Motor neuron (in vitro differentiated cells): ENCODE data around the gene KLF16. TPM values are rescaled to one million over a fixed set of nuclear protein-coding genes. Genes with fewer than 3 reads are reported as not detected.

Experiments used
- ATAC-seq, 8 experiments: fragments of 200-7000 bp; cut with Tn5 transposase; replicated peaks in 6 of 8; 2 replicates each; pipeline ENCODE4 v1.8.0; 2021; ENCODE audit warnings: mild to moderate bottlenecking in 8 of 8, moderate library complexity in 8 of 8
- H3K27ac ChIP-seq, 2 donors: fragments of 250-450 bp; sonication (Bioruptor Pico); 2 replicates each; pipeline ENCODE4 v1.9.0; 2021; ENCODE audit warnings: antibody characterized with exemption in 2 of 2, mild to moderate bottlenecking in 2 of 2, moderate library complexity in 1 of 2
- H3K4me1 ChIP-seq, 2 donors: fragments of 250-450 bp; sonication (Bioruptor Pico); replicated peaks in 1 of 2; 2 replicates each; pipeline ENCODE4 v1.6.1; 2021; ENCODE audit warnings: antibody characterized with exemption in 2 of 2, mild to moderate bottlenecking in 2 of 2, moderate library complexity in 1 of 2
- H3K4me3 ChIP-seq, 5 donors: fragments of 250-450 bp; sonication (Bioruptor Pico); 2 replicates each; pipeline ENCODE4 v1.9.0; 2021; ENCODE audit warnings: antibody characterized with exemption in 5 of 5, mild to moderate bottlenecking in 5 of 5, moderate library complexity in 4 of 5
- WGBS, 10 experiments: fragments of 450-650 bp; shearing (Covaris generic); methylation state at CpG; one replicate each; pipeline ENCODE4 v1.0.0; 2022; 5-methylcytosine and 5-hydroxymethylcytosine counted together
- in situ Hi-C, 9 experiments: fragments of 400-800 bp; cut with MboI; loops; one replicate each; pipeline ENCODE4 v1.15.0; 2021; ENCODE audit warnings: low sequenced_read_pairs in 9 of 9, low pct_unique_long_range_greater_than_20kb in 2 of 9; ENCODE audit not compliant: unreplicated experiment in 9 of 9
- total RNA-seq, 8 experiments: library from RNA; unstranded; fragments of 300-600 nt; gene quantifications; 2 replicates each; pipeline versions ENCODE4 v1.2.3 to v1.2.4, GENCODE V29; 2022

The KLF16 gene
- total RNA-seq, 8 experiments from 2014 or later: 2.7 to 18.6 (median 4.6) TPM

GRCh38 chr19:1807695-1808394 lies 55.5 kb downstream of the KLF16 start:
- ATAC-seq: no peak
- H3K4me3 ChIP-seq: no peak overlapping the region
- H3K4me1 ChIP-seq: peaks cover 0 to 1% of the 10 kb centered on the region in 2 donors
- H3K27ac ChIP-seq: no peak overlapping the region
- WGBS, 10 experiments: 60 to 100% (median 95%) methylated on average over 1 to 7 of the region's 30 CpGs; no CpG with 5 or more reads in 6 of the 10 experiments
- in situ Hi-C loops: loop anchor here in 1 of 9 experiments (25.0 kb wide), 1 partner anchor 271 kb away; no protein-coding TSS in a partner anchor

GRCh38 chr19:1807030-1807694 lies 56.2 kb downstream of the KLF16 start:
- no CpG with 5 or more reads among the region's 28 CpGs for WGBS, 10 experiments
- Histone ChIP-seq H3K4me1 (no peaks in the 10 kb centered on the region), H3K4me3 (no peak overlapping the region), H3K27ac (no peak overlapping the region)
- in situ Hi-C loops: loop anchor here in 1 of 9 experiments (25.0 kb wide), 1 partner anchor 270 kb away; no protein-coding TSS in a partner anchor
- ATAC-seq: no peak

DNA sequence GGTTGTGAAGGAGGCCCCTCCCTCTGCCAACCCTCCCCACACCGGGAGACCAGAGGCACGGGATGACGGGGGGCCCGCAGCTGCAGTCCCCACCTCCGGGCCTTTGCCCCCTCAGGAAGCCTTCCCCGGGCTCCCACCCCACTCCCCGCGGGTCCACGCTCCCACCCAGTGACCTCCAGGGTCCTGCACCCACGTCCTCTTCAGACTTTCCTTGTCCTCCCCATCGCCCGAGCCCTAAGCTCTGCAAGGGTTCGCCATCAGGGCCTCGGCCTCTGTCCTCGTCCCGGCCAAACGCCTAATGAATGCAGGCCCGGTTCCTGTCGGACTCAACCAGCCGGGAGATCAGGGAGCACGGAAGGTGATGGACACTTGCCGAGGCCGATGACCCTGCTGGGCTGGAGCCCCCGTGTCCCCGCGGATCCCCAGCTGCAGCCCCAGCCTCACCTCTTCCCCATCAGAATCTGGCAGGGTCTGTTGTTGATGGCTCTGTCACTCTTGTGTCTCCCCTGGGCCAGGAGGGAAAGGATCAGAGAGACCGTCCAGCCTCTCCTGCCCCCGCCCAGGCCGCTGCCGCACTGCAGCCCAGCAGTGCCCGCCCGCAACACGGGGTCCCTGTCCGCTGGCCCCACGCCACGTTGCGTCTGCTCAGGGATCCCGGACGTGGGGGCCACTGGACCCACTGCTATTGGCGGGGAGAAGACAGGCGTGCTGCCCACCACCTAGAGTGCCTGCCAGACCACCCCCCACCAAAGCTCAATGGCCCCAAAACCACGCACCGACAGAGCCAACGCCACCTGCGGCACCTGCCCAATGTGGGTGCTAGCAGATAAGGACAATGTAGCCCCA lies 57.0 kb downstream of the KLF16 start:
- in situ Hi-C loops: loop anchor here in 1 of 9 experiments (25.0 kb wide), 1 partner anchor 269 kb away; no protein-coding TSS in a partner anchor
- H3K4me3 ChIP-seq: no peak overlapping the region
- no peak overlapping the region for H3K27ac ChIP-seq
- WGBS, 10 experiments: 90 to 100% methylated on average over 1 to 4 of the region's 45 CpGs; no CpG with 5 or more reads in 8 of the 10 experiments
- no peaks in the 10 kb centered on the region for H3K4me1 ChIP-seq
- no peak for ATAC-seq

DNA sequence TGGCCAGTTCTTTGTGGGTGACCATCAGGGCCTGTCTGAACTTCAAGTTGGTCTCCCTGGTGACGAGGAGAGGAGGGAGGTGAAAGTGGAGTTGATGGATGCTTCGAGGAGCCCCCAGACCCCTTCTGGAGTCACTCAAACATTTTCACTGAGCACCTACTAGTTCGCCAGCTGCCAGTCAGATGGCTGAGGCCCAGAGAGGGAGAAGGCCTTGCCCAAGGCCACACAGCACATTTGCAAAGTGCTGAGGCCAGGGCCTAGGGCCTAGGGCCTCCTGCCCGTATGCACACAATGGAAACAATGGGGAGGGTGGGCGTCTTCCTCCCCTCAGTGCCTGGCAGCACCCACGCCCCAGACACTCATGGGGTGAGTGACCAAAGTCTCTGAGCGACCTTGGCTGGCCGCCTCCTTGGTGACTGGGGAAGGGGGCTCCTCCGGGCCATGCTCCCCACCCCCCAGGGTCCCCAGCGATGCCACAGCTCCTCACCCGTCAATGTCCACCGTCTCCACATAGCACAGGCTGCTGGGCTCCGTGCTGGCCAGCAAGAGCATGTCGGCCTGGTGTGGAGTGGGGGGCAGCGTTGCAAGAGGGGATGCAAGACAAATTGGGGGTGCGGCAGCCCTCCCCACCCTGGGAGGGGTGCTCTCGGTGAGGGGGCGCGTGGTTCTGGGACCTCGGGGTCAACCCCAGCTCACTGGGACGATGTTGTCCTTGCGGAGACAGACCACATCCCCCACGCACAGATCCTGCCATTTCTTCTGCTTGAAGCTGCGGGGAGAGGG lies 57.8 kb downstream of the KLF16 start:
- H3K4me1 ChIP-seq: no peaks in the 10 kb centered on the region
- in situ Hi-C loops: loop anchor here in 1 of 9 experiments (25.0 kb wide), 1 partner anchor 268 kb away; no protein-coding TSS in a partner anchor
- 43 to 100% (median 77%) methylated on average over 2 to 5 of the region's 24 CpGs; no CpG with 5 or more reads in 4 of the 10 experiments for WGBS, 10 experiments
- ATAC-seq: no peak
- H3K4me3 ChIP-seq: no peak overlapping the region
- H3K27ac ChIP-seq: no peak overlapping the region

- WGBS, 10 experiments: 88 to 100% (median 96%) methylated on average over 1 to 3 of the region's 6 CpGs; no CpG with 5 or more reads in 4 of the 10 experiments
- Histone ChIP-seq H3K4me1 (no peaks in the 10 kb centered on the region), H3K27ac (no peak overlapping the region), H3K4me3 (no peak overlapping the region)
- no peak for ATAC-seq
- in situ Hi-C loops: loop anchor here in 1 of 9 experiments (25.0 kb wide), 1 partner anchor 268 kb away; no protein-coding TSS in a partner anchor
These were observed 58.5 kb downstream of the KLF16 start for GRCh38 chr19:1804858-1805257.

Other genes starting within 250 kb of the KLF16 start
- gene TCF3, start 211.0 kb downstream of the KLF16 start, total RNA-seq: 100 to 1,000 TPM in 1 of 8 experiments, 10 to 100 TPM in 7; 25.2 to 106 (median 44.9) TPM
- gene ONECUT3, start 110.1 kb downstream of the KLF16 start, total RNA-seq: 1 to 10 TPM in 1 of 8 experiments, under 1 TPM in 6, not detected in 1; 0.11 to 3.7 (median 0.35) TPM
- 1 to 10 TPM in 1 of 8 experiments, under 1 TPM in 7; 0.32 to 2.3 (median 0.78) TPM for gene ATP8B3, start 51.3 kb downstream of the KLF16 start, total RNA-seq
- 10 to 100 TPM in 4 of 8 experiments, 1 to 10 TPM in 4; 6.3 to 20.9 (median 11.1) TPM for gene REXO1, start 15.1 kb downstream of the KLF16 start, total RNA-seq
- gene ABHD17A, start 21.9 kb upstream of the KLF16 start, total RNA-seq: 10 to 100 TPM; 30.4 to 42.3 (median 37.2) TPM
- 1 to 10 TPM in 5 of 8 experiments, under 1 TPM in 3; 0.50 to 3.8 (median 2.1) TPM for gene ADAT3, start 41.8 kb upstream of the KLF16 start, total RNA-seq
- 10 to 100 TPM in 7 of 8 experiments, 1 to 10 TPM in 1; 8.4 to 47.8 (median 24.1) TPM for gene SCAMP4, start 41.8 kb upstream of the KLF16 start, total RNA-seq
- gene CSNK1G2, start 77.6 kb upstream of the KLF16 start, total RNA-seq: 10 to 100 TPM; 25.6 to 68.4 (median 49.8) TPM
- 10 to 100 TPM; 20.3 to 92.3 (median 57.2) TPM for gene BTBD2, start 152.1 kb upstream of the KLF16 start, total RNA-seq
- 10 to 100 TPM; 33.0 to 95.2 (median 50.9) TPM for gene MKNK2, start 187.7 kb upstream of the KLF16 start, total RNA-seq
- 10 to 100 TPM in 4 of 8 experiments, 1 to 10 TPM in 4; 7.2 to 16.3 (median 10.0) TPM for gene MOB3A, start 232.7 kb upstream of the KLF16 start, total RNA-seq
- gene IZUMO4, start 233.3 kb upstream of the KLF16 start, total RNA-seq: 1 to 10 TPM; 1.6 to 4.5 (median 3.2) TPM